AG09319 (cell line): ENCODE data around the gene FLYWCH1.
"Not testable (repeated sequence)": the region's sequence is repeated elsewhere in the genome, so short reads cannot be mapped to it uniquely, and the experiment has no call there.

Experiments used
- DNase-seq: peaks from one replicate; pipeline ENCODE4 v3.0.0-alpha.2; 2010; ENCODE audit warnings: low read depth; ENCODE audit errors: extremely low read depth
- TF ChIP-seq, protein P1 (sequence below): IDR thresholded peaks from 2 replicates; pipeline ENCODE4 v1.5.1; 2011; ENCODE audit warnings: low read depth, mild to moderate bottlenecking, inconsistent platforms, low read length, moderate library complexity

FLYWCH1 gene

DNA sequence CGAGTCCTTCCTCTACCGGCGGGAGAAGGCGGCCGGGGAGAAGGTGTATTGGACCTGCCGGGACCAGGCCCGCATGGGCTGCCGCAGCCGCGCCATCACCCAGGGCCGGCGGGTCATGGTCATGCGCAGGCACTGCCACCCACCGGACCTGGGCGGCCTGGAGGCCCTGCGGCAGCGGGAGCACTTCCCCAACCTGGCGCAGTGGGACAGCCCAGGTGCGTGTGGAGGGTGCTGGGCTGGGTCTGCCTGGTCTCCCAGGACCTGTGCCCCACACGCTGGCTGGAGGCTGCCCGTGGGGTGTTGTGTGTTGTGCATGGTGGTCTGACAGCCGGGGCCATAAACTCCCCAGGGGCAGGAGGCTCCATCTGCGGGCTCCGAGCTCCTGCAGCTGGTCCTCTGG is 25.4 kb downstream of the FLYWCH1 start:
- DNase-seq = no peak
- TF ChIP-seq, protein P1, sequence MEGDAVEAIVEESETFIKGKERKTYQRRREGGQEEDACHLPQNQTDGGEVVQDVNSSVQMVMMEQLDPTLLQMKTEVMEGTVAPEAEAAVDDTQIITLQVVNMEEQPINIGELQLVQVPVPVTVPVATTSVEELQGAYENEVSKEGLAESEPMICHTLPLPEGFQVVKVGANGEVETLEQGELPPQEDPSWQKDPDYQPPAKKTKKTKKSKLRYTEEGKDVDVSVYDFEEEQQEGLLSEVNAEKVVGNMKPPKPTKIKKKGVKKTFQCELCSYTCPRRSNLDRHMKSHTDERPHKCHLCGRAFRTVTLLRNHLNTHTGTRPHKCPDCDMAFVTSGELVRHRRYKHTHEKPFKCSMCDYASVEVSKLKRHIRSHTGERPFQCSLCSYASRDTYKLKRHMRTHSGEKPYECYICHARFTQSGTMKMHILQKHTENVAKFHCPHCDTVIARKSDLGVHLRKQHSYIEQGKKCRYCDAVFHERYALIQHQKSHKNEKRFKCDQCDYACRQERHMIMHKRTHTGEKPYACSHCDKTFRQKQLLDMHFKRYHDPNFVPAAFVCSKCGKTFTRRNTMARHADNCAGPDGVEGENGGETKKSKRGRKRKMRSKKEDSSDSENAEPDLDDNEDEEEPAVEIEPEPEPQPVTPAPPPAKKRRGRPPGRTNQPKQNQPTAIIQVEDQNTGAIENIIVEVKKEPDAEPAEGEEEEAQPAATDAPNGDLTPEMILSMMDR = no peak

DNA sequence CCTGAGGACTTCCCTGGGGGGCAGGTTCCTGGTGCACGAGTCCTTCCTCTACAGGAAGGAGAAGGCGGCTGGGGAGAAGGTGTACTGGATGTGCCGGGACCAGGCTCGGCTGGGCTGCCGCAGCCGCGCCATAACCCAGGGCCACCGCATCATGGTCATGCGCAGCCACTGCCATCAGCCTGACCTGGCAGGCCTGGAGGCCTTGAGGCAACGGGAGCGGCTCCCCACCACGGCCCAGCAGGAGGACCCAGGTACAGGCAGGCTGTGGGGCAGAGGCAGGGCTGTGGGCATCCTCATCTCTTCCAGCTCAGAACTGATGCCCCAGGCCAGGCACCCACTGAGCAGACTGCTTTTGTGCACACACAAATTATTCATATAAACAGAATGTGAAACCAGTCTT is 26.5 kb downstream of the FLYWCH1 start:
- TF ChIP-seq, protein P1 = no peak
- DNase-seq = no peak

DNA sequence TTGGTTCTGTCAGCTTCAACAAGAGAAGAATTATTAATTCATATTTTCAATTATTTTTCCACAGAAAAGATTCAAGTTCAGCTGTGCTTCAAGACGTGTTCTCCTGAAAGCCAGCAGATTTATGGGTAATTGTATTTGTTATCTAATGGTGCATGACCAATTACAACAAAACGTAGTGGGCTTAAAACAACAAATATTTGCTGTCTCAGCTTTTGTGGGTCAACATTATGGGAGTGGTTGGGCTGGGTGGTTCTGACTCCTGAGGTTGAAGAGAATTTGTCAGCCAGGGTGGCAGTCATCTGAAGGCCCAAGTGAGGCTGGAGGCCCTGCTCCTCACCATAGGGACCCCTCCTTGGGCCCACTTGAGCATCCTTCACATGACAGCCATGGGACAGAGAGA is 28.2 kb downstream of the FLYWCH1 start:
- TF ChIP-seq, protein P1 = no peak
- no peak for DNase-seq

DNA sequence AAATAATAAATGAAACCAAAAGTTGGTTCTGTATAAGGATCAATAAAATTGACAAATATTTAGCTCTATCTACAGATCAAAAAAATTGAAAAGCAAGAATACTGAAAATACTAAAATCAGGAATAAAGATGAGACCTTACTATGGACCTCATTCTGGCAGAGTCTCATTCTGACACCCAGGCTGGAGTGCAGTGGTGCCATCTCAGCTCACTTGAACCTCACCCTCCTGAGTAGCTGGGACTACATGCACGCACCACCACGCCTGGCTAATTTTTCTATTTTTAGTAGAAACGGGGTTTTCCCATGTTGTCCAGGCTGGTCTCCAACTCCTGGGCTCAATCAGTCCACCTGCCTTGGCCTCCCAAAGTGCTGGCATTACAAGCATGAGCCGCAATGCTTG is 30.3 kb downstream of the FLYWCH1 start:
- TF ChIP-seq, protein P1 = no peak
- no peak for DNase-seq

DNA sequence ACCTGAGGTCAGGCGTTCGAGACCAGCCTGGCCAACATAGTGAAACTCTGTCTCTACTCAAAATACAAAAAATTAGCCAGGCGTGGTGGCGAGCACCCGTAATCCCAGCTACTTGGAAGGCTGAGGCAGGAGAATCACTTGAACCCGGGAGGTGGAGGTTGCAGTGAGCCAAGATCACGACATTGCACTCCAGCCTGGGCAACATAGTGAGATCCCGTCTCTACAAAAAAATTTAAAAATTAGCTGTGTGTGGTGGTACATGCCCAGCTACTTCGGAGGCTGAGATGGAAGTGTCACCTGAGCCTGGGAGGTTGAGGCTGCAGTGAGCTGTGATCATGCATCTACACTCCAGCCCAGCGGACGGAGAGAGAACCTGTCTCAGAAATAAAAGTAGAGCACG is 32.0 kb downstream of the FLYWCH1 start:
- not testable (repeated sequence) for DNase-seq

DNA sequence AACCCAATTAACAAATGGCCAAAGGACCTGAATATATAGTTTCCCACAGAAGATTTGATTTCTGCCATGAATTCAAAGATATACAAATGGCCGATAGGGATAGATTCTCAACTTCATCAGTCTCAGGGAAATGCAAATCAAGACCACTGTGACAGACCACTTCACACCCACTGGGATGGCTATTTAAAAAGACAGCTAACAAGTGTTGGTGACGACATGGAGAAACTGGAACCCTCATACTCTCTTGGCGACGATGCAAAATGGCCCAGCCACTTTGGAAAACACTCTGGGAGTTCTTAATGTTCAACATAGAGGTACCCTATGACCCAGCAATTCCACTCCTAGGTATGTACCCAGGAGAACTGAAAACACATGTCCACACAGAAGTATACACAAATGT is 34.9 kb downstream of the FLYWCH1 start:
- TF ChIP-seq, protein P1 = no peak

DNA sequence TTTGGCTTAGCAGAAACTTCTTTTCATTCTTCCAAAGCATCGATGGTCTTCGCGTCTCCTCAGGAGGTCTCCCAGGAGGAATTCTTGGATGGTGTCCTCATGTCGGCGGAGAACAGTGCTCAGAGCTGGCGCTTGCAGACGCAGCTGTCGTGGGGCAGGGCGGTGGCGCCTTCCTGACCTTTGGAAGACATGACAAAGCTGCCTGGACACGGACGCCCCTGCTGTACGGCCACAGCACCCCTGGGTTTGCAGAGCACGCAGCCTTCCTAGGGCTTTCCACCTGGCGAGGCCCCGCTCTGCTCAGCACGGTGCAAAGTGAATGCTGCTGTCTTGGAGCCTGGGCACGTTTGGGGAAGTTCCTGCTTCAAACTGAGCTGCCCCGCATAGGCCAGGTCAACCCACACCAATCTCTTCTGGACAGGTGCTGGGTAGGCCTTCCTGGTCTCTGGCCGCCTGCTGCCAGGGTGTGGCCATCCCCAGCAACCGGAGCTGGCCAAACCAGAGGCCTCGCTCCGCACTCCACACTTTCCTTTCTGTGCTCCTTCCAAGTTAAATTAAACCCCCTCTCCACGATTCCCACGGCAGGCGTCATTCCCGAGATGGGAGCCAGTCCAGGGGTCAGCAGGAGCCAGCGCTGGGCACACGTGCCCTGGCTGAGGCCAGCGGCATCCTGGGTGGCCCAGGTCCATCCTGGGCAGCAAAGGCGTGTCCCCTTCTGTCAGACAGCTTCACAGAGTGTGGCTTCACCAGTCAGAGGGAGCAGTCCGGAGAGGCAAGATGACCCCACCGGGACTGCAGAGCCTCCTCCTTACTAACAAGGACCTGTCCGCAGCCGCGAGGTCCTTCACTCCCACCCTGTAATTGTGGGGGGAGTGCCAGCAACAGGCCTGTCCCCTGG is 37.3 kb downstream of the FLYWCH1 start:
- TF ChIP-seq, protein P1 = no peak
- DNase-seq = no peak

More for the DNA sequence above, 34.9 kb downstream of the FLYWCH1 start:
- DNase-seq = no peak

DNA sequence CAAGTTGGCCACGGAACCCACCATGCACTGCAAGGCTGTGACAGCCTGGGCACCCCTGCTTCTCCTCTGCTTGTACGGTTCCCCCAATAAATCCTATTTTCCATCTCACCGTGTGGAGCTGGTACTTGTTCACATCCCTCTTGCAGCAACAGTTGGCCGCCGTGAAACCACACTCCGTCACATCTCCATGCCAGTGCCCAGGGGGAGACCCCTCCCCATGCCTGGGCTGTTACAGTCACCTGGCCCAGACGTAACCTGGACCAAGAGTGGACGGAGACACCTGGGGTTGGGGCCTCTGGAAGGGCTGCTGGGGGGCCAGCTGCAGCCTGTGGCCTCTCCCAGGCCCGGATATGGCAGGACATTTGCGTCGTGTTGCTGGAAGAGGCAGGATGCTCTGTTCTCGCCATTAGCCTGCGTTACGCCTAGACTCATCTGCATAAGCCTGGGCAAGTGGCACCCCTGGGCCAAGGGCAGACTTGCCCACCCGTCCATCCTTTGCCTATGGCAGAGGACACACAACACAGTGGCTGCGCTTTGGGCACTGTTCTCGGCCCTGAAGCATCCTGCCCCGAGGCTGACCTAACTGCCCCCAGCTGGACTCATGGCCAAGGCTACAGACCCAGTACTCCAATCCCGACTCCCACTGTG is 38.1 kb downstream of the FLYWCH1 start:
- TF ChIP-seq, protein P1 = no peak
- no peak for DNase-seq
